CD4-positive, alpha-beta T cell treated with Interleukin-10 for 1 hour (primary cell): ENCODE results near the gene CIROP.

Experiments used
- DNase-seq: peaks from one replicate; pipeline ENCODE4 v3.0.0-alpha.2; 2020

CIROP gene, protein sequence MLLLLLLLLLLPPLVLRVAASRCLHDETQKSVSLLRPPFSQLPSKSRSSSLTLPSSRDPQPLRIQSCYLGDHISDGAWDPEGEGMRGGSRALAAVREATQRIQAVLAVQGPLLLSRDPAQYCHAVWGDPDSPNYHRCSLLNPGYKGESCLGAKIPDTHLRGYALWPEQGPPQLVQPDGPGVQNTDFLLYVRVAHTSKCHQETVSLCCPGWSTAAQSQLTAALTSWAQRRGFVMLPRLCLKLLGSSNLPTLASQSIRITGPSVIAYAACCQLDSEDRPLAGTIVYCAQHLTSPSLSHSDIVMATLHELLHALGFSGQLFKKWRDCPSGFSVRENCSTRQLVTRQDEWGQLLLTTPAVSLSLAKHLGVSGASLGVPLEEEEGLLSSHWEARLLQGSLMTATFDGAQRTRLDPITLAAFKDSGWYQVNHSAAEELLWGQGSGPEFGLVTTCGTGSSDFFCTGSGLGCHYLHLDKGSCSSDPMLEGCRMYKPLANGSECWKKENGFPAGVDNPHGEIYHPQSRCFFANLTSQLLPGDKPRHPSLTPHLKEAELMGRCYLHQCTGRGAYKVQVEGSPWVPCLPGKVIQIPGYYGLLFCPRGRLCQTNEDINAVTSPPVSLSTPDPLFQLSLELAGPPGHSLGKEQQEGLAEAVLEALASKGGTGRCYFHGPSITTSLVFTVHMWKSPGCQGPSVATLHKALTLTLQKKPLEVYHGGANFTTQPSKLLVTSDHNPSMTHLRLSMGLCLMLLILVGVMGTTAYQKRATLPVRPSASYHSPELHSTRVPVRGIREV

GRCh38 chr14:23104591-23105347 lies at the start of gene CIROP:
Gene CIROP (minus strand): TSS chr14:23104989. CDS start chr14:23104920, 69 bp downstream.
- no peak for DNase-seq

GRCh38 chr14:23153851-23154796 lies 49.3 kb upstream of the CIROP start:
- no peak for DNase-seq

GRCh38 chr14:23151342-23151741 lies 46.6 kb upstream of the CIROP start:
- DNase-seq, result no peak

DNA sequence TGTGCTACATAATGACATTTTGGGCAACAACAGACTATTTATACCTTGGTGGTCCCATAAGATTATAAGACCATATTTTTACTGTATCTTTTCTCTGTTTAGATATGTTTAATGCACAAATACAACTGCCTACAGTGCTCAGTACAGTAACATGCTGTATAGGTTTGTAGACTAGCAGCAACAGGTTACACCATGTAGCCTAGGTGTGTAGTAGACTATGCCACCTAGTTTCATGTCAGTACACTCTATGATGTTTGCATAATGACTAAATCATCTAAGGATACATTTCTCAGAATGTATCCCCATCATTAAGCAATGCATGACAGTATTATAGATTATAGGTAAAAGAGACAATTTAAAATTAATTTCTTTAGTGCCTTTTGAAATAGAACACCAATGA lies 45.0 kb upstream of the CIROP start:
- DNase-seq, result no peak

- DNase-seq, result no peak
These were observed 43.9 kb upstream of the CIROP start for GRCh38 chr14:23148591-23149249.

DNA sequence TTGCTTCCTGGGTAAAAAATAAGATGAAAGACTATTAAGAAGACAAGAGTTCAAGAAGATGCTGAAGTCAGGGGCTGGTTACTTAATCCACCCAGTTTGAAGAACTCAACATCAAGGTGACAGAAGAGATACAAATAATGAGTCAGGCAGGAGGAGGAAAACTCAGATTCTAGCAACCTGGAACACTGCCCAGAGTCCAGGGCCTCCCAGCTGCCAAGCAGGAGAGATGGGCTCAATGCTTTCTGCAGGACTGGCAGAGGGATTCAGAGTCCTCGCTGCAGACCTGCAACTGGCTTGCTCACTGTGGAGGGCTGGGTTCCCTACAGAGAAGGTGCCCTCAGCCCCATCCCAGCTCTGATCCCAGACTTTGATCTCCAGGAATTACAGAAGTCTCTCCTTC lies 42.9 kb upstream of the CIROP start:
- DNase-seq, result no peak

GRCh38 chr14:23146980-23147379 lies 42.2 kb upstream of the CIROP start:
- DNase-seq, result no peak

- DNase-seq, result no peak
These were observed 41.6 kb upstream of the CIROP start for GRCh38 chr14:23146351-23146910.

DNA sequence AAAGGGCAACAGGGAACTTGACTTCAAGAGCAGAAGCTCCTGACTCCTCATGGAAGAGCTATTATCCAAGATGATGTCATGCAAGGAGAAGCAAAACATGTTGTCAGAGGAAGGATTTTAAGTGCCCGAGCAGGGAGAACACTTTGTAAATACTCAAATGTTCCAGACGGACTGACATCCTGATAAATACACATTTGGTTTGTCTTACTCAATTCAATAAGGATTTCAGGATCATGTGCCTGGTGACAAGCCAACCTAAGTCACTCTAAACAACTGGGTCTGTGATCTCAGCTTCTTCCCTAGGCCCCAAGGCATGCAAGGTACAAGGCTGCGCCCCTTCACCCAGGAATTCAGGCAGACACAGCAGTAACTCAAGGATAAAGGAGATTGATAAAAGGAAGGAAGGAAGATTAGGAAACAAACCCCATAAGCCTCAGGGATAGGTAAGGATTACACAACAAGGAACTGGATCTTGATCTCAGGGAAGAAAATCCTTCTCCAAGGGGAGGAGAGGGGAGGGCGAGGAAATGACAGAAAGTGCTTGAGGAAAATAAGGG lies 41.1 kb upstream of the CIROP start:
- DNase-seq, result no peak

- no peak for DNase-seq
These were observed 39.1 kb upstream of the CIROP start for GRCh38 chr14:23143911-23144310.

DNA sequence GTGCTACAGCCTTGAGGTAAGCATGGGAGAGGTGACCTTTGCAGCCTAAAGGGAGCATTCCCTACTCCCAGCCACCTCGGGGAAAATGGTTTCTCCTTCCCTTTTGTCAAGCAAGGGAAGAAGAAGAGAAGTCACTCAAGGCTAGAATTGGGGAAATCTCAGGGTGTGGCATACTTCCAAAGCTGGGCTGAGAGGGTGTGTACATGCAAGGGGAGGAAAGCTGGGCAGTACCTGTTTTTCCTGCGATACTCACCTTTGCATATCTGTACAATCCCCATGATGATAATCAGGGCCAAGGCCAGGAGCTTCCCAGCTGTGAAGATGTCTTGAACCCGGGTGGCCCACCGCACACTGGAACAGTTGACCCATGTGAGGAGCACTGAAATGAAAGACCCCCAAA lies 38.0 kb upstream of the CIROP start:
- no peak for DNase-seq

DNA sequence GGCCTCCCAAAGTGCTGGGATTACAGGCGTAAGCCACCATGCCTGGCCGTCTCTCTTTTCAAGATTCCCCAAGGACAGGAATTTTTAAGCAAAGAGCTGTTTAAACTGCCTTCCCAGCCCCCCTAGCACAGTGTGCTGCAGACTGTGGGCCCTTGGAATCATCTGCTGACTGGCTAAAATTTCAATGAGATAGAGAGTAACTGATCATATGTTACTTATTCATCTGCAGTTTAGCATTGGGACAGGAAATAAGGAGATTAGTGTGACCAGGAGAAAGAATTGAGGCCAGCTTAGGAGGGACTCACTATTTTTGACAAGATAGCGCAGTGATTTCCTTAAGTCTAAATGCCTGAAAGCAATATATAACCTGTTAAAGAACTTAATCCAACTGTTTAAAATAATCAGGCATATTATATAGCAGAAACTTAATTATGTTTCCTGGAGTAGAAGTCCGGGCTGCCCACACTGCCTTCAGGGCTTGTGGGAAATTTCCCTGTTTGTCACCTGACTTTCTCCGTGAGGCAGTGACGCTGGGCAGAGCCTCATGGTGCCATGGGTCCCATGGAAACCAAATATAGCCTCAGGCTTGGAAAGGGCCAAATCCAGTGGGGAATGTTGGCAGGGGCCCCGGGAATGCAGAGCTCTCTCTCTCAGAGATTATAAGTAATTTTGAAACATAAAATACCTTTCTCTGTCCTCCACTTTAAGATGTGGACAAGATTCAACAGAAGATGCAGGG lies 37.1 kb upstream of the CIROP start:
- no peak for DNase-seq

DNA sequence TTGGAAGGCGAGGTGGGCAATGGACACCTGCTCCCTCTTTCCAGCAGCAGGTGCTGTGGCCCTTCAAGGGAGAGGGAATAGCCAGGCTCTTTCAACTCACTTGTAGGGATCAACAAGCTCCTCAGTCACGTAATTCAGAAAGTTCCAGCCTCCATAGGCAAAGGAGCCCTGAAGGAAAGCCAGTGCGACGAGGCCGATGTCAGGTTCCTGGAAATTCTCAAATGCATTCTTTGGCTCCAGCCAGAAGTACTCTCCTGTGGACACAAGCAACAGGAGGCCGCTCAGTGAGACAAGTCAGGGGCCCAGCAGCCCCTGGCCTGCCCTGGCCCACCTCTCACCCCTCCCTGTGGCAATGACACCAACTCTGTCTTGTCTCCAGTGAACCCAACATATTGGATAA lies 35.6 kb upstream of the CIROP start:
- DNase-seq, result no peak

- DNase-seq, result no peak
These were observed 35.1 kb upstream of the CIROP start for GRCh38 chr14:23139874-23140273.

- no peak for DNase-seq
These were observed 33.2 kb upstream of the CIROP start for GRCh38 chr14:23137813-23138535.

DNA sequence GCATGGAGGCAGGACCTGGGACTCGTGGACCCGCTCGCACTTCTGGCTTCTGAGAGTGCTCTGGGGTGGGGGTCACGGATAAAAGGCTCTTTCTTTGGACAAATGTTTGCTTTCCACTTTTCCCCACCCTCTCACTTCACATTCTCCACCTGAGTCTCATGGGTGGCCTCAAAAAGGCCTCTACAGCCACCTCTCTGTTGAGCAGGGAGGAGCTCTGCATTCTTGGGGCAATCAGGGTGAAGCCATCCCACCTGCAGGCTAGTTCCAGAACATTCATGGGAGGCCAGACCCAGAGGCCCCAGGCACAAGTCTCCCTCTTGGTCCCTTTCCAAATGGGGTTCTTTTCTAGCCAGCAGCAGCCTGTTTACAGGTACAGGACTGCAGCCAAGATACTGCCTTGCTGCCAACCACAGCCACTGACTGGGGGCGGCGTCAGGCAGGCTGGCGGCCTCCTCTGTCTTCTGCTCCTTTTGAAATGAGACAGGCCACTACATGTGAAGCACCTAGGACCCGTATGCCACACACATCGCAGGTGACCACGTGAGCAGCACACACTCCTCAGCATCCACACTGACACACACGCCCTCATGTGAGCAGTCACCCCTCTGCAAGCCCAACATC lies 32.5 kb upstream of the CIROP start:
- DNase-seq, result no peak

DNA sequence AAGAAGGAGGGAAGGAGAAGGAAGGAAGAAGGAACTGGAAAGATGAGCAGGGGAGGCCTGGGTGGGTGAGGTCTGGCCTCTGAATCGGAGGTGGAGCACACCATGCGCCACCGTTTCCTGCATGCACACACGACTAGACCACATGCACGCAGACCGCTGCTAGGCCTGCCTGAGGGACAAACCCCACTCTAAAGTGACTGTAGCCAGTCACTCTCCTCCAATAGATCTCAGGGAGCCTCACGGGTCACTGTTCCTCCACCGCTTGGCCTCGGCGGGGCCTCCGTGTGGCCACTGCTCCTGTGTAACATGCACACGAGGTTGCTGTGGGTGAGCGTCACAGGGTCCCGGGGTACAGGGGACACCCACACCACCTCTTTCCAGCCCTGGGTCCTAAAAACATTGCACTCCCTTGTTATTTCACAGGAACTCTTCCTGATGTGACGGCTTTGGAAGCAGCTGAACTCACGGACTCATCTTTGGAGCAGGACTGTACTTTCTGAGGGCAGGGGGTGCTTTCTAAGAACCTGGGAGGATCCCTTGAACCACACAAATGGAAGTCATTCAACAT lies 31.9 kb upstream of the CIROP start:
- DNase-seq, result no peak

DNA sequence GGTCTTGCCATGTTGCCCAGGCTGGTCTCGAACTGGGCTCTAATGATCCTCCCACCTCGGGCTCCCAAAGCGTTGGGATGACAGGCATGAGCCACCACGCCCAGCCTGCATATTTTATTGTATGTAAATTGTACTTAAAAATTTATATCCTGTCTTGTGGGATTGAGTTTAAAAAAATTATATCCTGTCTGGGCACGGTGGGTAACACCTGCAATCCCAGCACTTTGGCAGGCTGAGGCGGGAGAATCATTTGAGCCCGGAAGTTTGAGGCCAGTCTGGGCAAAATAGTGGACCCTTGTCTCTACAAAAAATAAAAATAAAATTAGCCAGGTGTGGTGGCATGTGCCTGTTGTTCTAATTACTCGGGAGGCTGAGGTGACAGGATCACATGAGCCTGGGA lies 28.2 kb upstream of the CIROP start:
- DNase-seq, result no peak

DNA sequence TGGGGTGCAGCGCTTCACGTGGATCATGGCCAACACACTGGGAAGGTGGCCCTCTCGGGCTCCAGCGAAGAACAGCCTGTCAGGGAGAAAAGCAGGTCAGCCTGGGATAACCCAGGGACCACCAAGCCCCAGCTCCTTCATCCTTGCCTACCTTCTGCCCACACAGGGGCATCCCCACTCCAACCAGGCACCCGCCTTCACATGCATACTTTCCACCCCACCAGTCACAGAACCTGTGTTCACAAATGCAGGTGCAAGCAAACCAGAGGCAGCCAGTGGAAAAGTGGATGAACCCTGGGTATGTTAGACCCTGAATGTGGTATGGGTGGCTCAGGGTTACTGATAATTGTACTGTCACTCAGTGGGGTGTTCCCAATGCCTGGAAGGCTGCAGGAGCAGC lies 26.7 kb upstream of the CIROP start:
- DNase-seq, result no peak
